ENCODE measurements around the gene SARS2. TPM values are rescaled to one million over a fixed set of nuclear protein-coding genes. Genes with fewer than 3 reads are reported as not detected.
"Not testable (repeated sequence)": the region's sequence is repeated elsewhere in the genome, so short reads cannot be mapped to it uniquely, and the experiment has no call there.

Gene SARS2
- 1 to 10 TPM; 8.2 to 9.5 TPM for total RNA-seq
- long read RNA-seq, donor 1, partial matches to known transcripts, result 0 of 3 reads
- long read RNA-seq, donor 1, other reads (novel, unspliced or antisense), result 0 of 3 reads
- long read RNA-seq, donor 2, transcript SARS2-201 (16 exons, 2,057 nt), result major isoform, 24 of 33 reads
- long read RNA-seq, donor 2, partial matches to known transcripts, result 1 of 33 reads
- long read RNA-seq, donor 2, other reads (novel, unspliced or antisense), result 7 of 33 reads

DNA sequence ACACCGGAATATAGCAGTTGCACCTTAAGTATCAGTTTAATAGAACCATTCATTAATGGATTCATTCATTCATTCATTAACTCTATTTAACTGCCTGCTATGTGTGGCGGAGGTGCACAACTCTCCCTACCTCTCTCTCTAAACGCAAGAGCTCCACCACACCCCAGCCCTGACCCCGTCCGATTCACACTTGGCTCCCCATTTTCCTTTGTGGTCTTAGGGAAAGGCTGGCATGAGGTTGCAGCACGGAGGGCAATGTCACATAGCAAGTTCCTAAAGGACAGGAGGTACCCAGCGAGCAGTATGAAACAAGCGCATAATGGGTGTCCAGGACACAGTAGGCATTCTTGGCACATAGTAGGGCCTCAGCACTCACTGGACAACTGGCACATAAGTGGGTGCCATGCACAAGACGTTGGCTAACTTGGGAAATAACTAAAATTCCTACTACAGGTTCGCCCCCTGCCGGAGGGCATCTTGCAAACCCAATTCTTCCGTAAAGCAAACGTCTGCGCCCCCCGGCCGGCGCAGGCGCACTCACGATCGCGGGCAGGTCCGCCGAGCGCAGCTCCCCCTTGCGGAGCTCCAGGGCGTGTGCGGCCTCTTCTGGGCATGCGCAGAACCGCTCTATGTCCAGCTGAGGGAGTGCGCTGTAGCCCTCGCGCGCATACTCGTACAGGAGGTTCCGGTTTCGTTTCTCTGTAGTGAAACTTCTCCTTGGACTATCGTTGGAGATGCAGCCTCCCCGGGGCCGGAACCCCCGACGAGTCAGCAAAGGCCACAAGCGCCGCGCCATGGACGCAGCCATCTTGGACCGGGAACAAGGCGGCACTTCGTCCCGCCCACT, at the start of gene SARS2:
TSS of gene SARS2 (minus strand) at position 835 of the 847 bp plus-strand sequence. CDS start at position 808, 27 bp downstream.
- intact Hi-C loops (cut with DNase I), result no loop called here
- DNase-seq (ENCODE audit: low spot score), result peak; percentile 98

GRCh38 chr19:38979812-38980211, 49.2 kb upstream of the SARS2 start:
- intact Hi-C loops (cut with DNase I), result loop anchor here in 1 of 2 donors (5.0 to 10.0 kb wide), 2 partner anchors 52 to 345 kb away; partner anchors contain the start of genes FBXO27 and LRFN1

GRCh38 chr19:38978326-38978689, 47.7 kb upstream of the SARS2 start:
- intact Hi-C loops (cut with DNase I), result loop anchor here in 1 of 2 donors (5.0 to 10.0 kb wide), 2 partner anchors 54 to 346 kb away; partner anchors contain the start of genes FBXO27 and LRFN1
- DNase-seq (ENCODE audit: low spot score), result no peak

More at GRCh38 chr19:38979812-38980211, 49.2 kb upstream of the SARS2 start:
- no peak for DNase-seq (ENCODE audit: low spot score)

GRCh38 chr19:38977445-38978325, 47.1 kb upstream of the SARS2 start:
- intact Hi-C loops (cut with DNase I), result loop anchor here in 1 of 2 donors (5.0 to 10.0 kb wide), 2 partner anchors 55 to 347 kb away; partner anchors contain the start of genes FBXO27 and LRFN1
- no peak for DNase-seq (ENCODE audit: low spot score)

DNA sequence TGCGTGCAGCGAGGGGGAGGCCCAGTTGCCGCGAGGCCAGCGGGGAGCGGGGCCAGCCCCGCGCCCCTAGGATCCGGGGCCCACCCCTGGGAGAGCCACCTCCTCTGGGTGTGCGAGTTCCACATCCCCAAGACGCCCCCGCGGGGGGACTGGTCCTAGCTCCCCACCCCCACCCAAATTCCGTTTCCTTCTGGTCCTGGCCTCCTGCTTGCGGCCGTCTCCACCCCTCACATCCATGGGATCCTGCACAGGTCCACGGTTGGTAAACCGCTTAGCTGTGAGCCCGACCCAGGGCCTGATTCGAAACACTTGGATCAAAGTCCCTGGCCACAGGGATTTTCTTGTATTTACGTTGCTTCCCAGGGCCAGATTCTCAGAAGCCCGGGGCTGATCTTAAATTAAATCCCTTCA, 45.3 kb upstream of the SARS2 start:
- DNase-seq (ENCODE audit: low spot score), result no peak
- intact Hi-C loops (cut with DNase I), result loop anchor here in 1 of 2 donors (5.0 to 10.0 kb wide), 2 partner anchors 56 to 349 kb away; partner anchors contain the start of genes FBXO27 and LRFN1

GRCh38 chr19:38975214-38975860, 44.8 kb upstream of the SARS2 start, which contains the start of gene FBXO17:
FBXO17 (minus strand) TSS chr19:38975742; CDS start chr19:38950319, 25,423 bp downstream.
- DNase-seq (ENCODE audit: low spot score), result peak; percentile 90
- intact Hi-C loops (cut with DNase I), result loop anchor here in 1 of 2 donors (5.0 to 10.0 kb wide), 2 partner anchors 57 to 349 kb away; partner anchors contain the start of genes FBXO27 and LRFN1

- no peak for DNase-seq (ENCODE audit: low spot score)
- intact Hi-C loops (cut with DNase I), result loop anchor here in 1 of 2 donors (5.0 to 10.0 kb wide), 2 partner anchors 58 to 350 kb away; partner anchors contain the start of genes FBXO27 and LRFN1
Measured at GRCh38 chr19:38974624-38975213, 44.2 kb upstream of the SARS2 start.

GRCh38 chr19:38971672-38972071, 41.1 kb upstream of the SARS2 start:
- no peak for DNase-seq (ENCODE audit: low spot score)
- intact Hi-C loops (cut with DNase I), result loop anchor here in 1 of 2 donors (10.0 kb wide), 1 partner anchor 353 kb away; the partner anchor contains the start of gene LRFN1

DNA sequence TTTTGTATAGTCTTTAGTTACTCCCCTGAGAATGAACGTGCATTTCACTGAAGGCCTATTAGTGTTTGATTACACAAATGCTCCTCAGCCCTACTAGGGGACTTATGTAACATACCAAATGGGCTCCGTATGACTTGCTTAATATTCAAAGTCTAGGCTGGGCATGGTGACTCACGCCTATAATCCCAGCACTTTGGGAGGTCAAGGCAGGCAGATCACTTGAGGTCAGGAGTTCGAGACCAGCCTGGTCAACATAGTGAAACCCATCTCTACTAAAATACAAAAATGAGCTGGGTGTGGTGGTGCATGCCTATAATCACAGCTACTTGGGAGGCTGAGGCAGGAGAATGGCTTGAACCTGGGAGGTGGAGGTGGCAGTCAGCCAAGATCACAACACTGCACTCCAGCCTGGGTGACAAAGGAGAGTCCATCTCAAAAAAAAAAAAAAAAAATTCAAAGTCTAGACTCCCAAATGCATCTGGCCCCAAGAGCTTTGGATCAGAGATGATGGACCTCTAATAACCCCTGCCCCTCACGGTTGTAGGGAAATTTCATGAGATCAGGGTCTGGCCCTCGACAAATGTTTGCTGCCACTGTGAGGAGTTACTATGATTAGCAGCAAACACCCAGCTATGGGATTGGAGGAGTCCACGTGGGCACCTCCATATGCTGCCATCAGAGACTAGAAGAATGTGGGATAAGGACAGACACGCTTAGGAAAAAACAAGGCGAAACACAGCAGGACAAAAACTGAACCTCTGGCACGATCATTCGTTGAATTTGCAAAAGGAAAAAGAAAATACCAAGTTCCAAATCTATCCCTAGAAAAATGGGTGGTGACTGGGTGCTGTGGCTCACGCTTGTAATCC, 40.3 kb upstream of the SARS2 start:
- intact Hi-C loops (cut with DNase I), result loop anchor here in 1 of 2 donors (10.0 kb wide), 1 partner anchor 354 kb away; the partner anchor contains the start of gene LRFN1
- no peak for DNase-seq (ENCODE audit: low spot score)

- DNase-seq (ENCODE audit: low spot score); intact Hi-C loops (cut with DNase I): not testable (repeated sequence)
Measured at GRCh38 chr19:38966149-38966548, 35.6 kb upstream of the SARS2 start.

- DNase-seq (ENCODE audit: low spot score), result no peak
- intact Hi-C loops (cut with DNase I), result loop anchor here in 1 of 2 donors (1.0 kb wide), 1 partner anchor 19 kb away; no protein-coding TSS in a partner anchor
Measured at GRCh38 chr19:38964738-38965137, 34.2 kb upstream of the SARS2 start.

- DNase-seq (ENCODE audit: low spot score), result no peak
- intact Hi-C loops (cut with DNase I), result no loop called here
Measured at GRCh38 chr19:38959618-38960017, 29.1 kb upstream of the SARS2 start.

DNA sequence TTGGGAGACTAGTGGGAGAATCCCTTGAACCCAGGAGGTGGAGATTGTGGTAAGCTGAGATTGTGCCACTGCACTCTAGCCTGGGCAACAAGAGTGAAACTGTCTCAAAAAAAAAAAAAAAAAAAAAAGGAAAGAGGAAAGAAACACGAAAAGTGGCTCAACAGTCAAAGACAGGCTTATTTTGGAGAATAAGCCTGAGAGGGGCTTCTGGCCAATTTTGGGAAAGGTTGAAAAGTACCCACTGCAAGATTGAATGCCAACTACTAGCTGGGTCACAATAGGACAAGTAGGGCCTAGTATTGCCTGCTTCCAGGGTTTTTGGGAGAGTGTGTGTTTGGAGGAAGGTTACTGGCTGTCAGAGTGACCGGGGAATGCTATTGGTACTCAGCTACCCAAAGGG, 27.7 kb upstream of the SARS2 start:
- DNase-seq (ENCODE audit: low spot score), result no peak
- intact Hi-C loops (cut with DNase I), result no loop called here

- DNase-seq (ENCODE audit: low spot score), result no peak
- intact Hi-C loops (cut with DNase I), result no loop called here
Measured at GRCh38 chr19:38956264-38956663, 25.7 kb upstream of the SARS2 start.

GRCh38 chr19:38953677-38954076, 23.1 kb upstream of the SARS2 start:
- DNase-seq (ENCODE audit: low spot score), result peak; percentile 14
- intact Hi-C loops (cut with DNase I), result no loop called here

- intact Hi-C loops (cut with DNase I), result no loop called here
- peak; percentile 25 for DNase-seq (ENCODE audit: low spot score)
Measured at GRCh38 chr19:38952395-38953165, 22.0 kb upstream of the SARS2 start.
